ENCODE data around the gene CDC20B.

The CDC20B gene

DNA sequence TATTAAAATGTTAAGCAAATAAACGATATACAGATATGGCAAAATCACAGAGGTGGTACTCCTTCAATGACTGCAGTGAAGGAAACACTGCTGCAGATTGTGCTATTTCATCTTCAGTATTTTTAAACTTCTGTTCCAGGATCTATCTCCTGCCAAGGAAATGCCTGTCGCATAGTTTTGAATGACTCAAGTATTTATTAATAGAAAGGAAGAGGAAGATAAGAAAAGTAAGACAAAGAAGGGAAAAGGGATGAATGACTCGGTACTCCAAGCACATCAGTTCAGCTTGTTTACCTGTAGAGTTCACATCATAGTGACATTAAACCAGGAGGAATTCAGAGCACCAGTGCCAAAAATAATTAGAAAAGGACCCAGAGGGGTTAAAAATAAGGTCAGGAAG, 18.1 kb downstream of the CDC20B start:
- no peak overlapping the region for H2BK15ac ChIP-seq (replicated peaks; ENCODE audit: low read depth)
- H3K56ac ChIP-seq (ENCODE audit: low read length), result no peak overlapping the region
- no peak overlapping the region for H4K8ac ChIP-seq (ENCODE audit: low read depth, low read length)
- H3K79me2 ChIP-seq (ENCODE audit: control insufficient read depth, insufficient read depth, low read length), result no peaks in the 10 kb centered on the region
- H3K4me1 ChIP-seq (ENCODE audit: control insufficient read depth, low read depth, low read length), result no peaks in the 10 kb centered on the region
- no peak overlapping the region for H3K18ac ChIP-seq (ENCODE audit: low read length)
- no peak overlapping the region for H2BK120ac ChIP-seq (ENCODE audit: low read depth, low read length)
- H2BK5ac ChIP-seq (ENCODE audit: low read length), result no peak overlapping the region
- no peak overlapping the region for H3K4ac ChIP-seq (ENCODE audit: low read depth, low read length)
- no peak overlapping the region for H2AK5ac ChIP-seq (ENCODE audit: low read length)
- H3K36me3 ChIP-seq (ENCODE audit: control insufficient read depth, insufficient read depth, low read length), result no peaks in the 10 kb centered on the region
- H4K5ac ChIP-seq (ENCODE audit: low read length), result no peak overlapping the region
- 100% methylated on average over 1 of the region's 3 CpGs for WGBS (ENCODE audit: extremely low coverage, insufficient coverage, low lambda C conversion rate)
- no peak overlapping the region for H3K27ac ChIP-seq (ENCODE audit: low read depth, low read length)
- no peak overlapping the region for H3K4me2 ChIP-seq (ENCODE audit: low read length)
- DNase-seq, result no peak
- no peak overlapping the region for H3K23ac ChIP-seq (ENCODE audit: low read length)
- no peaks in the 10 kb centered on the region for H3K79me1 ChIP-seq (ENCODE audit: low read length)
- no peak overlapping the region for H3K9ac ChIP-seq (ENCODE audit: low read length)
- H3K4me3 ChIP-seq (ENCODE audit: low read length), result no peak overlapping the region
- no peaks in the 10 kb centered on the region for H3K27me3 ChIP-seq (ENCODE audit: insufficient read depth, low read length, poor library complexity)

DNA sequence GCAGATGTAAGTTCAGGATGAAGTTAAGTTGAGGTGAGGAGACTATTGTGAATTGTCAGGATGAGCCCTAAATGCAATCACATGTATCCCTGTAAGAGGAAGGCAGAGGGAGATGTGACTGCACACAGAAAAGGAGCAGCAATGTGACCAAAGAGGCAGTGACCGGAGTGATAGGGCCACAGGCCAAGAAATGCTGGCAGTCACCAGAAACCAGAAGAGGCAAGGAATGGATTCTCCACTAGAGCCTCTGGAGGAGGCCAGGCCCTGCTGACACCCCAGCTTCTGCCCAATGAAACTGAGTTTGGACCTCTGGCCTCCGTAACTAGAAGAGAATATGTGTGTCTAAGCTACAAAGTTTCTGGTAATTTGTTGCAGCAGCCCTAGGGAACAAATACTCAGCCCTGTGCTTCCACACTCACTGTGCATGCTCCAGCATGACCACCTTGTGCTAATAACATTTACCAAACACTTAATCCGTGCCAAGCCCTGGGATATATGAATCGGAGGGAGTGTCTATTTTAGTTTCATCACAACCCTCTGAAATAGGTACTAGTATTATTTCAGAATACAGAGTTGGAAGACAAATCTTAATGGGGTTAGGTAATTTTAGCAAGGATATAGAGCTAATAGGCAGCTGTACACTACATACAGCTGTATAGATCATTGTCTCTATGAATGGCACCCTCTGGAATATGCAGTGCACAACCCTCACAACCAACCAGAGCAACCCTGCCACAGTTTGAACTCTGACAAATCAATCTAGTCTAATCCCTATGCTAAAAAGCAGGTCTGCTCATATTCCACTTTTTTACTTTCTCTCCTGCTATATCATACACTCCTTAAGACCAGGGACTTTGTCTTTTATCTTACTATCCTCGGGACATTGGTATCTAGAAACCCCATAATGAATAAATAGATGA, 20.8 kb downstream of the CDC20B start:
- Histone ChIP-seq H3K18ac (ENCODE audit: low read length) (no peak overlapping the region), H3K27me3 (ENCODE audit: insufficient read depth, low read length, poor library complexity) (no peaks in the 10 kb centered on the region), H2BK120ac (ENCODE audit: low read depth, low read length) (no peak overlapping the region), H2BK5ac (ENCODE audit: low read length) (no peak overlapping the region), H3K79me2 (ENCODE audit: control insufficient read depth, insufficient read depth, low read length) (no peaks in the 10 kb centered on the region), H3K9ac (ENCODE audit: low read length) (no peak overlapping the region), H3K23ac (ENCODE audit: low read length) (no peak overlapping the region), H3K36me3 (ENCODE audit: control insufficient read depth, insufficient read depth, low read length) (no peaks in the 10 kb centered on the region), H2BK15ac (replicated peaks; ENCODE audit: low read depth) (no peak overlapping the region), H3K27ac (ENCODE audit: low read depth, low read length) (no peak overlapping the region), H4K5ac (ENCODE audit: low read length) (no peak overlapping the region), H3K56ac (ENCODE audit: low read length) (no peak overlapping the region), H4K8ac (ENCODE audit: low read depth, low read length) (no peak overlapping the region), H2AK5ac (ENCODE audit: low read length) (no peak overlapping the region), H3K4me1 (ENCODE audit: control insufficient read depth, low read depth, low read length) (no peaks in the 10 kb centered on the region), H3K4ac (ENCODE audit: low read depth, low read length) (no peak overlapping the region), H3K79me1 (ENCODE audit: low read length) (no peaks in the 10 kb centered on the region), H3K4me3 (ENCODE audit: low read length) (no peak overlapping the region), H3K4me2 (ENCODE audit: low read length) (no peak overlapping the region)
- no CpG with 5 or more reads among the region's 5 CpGs for WGBS (ENCODE audit: extremely low coverage, insufficient coverage, low lambda C conversion rate)
- no peak for DNase-seq

GRCh38 chr5:55149308-55149795, 23.6 kb downstream of the CDC20B start:
- Histone ChIP-seq H3K79me2 (ENCODE audit: control insufficient read depth, insufficient read depth, low read length) (no peaks in the 10 kb centered on the region), H3K9ac (ENCODE audit: low read length) (no peak overlapping the region), H3K27me3 (ENCODE audit: insufficient read depth, low read length, poor library complexity) (no peaks in the 10 kb centered on the region), H4K5ac (ENCODE audit: low read length) (no peak overlapping the region), H2BK15ac (replicated peaks; ENCODE audit: low read depth) (no peak overlapping the region), H4K8ac (ENCODE audit: low read depth, low read length) (no peak overlapping the region), H3K18ac (ENCODE audit: low read length) (no peak overlapping the region), H3K56ac (ENCODE audit: low read length) (no peak overlapping the region), H3K79me1 (ENCODE audit: low read length) (no peaks in the 10 kb centered on the region), H3K4me3 (ENCODE audit: low read length) (no peak overlapping the region), H3K4ac (ENCODE audit: low read depth, low read length) (no peak overlapping the region), H3K23ac (ENCODE audit: low read length) (no peak overlapping the region), H3K27ac (ENCODE audit: low read depth, low read length) (no peak overlapping the region), H3K4me2 (ENCODE audit: low read length) (no peak overlapping the region), H2BK120ac (ENCODE audit: low read depth, low read length) (no peak overlapping the region), H2BK5ac (ENCODE audit: low read length) (no peak overlapping the region), H2AK5ac (ENCODE audit: low read length) (no peak overlapping the region), H3K36me3 (ENCODE audit: control insufficient read depth, insufficient read depth, low read length) (no peaks in the 10 kb centered on the region), H3K4me1 (ENCODE audit: control insufficient read depth, low read depth, low read length) (no peaks in the 10 kb centered on the region)
- WGBS (ENCODE audit: extremely low coverage, insufficient coverage, low lambda C conversion rate), result no CpG with 5 or more reads among the region's 2 CpGs
- no peak for DNase-seq

- WGBS (ENCODE audit: extremely low coverage, insufficient coverage, low lambda C conversion rate), result no CpG with 5 or more reads among the region's 11 CpGs
- DNase-seq, result peak; percentile 95
These were observed 26.3 kb downstream of the CDC20B start for GRCh38 chr5:55146543-55147151.

DNA sequence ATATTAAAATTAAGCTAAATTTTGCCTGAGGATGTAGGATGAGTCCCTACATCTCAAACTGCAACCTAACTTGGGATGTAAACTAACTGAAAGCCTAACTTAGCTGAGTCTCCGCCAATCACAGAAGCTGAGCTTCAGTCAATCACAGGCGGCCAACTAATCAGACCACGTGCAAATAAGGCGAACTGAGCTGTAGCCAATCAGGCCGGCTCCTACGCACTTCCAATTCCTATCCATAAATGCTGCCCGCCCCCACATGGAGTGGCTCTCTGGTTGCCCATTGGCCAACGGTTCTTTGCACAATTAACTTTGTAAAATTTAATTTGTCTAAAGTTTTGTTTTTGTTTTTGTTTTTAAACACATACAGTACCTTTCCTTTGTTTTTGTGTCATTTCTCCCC, 26.9 kb downstream of the CDC20B start:
- H4K5ac ChIP-seq (ENCODE audit: low read length), result no peak overlapping the region
- DNase-seq, result peak; percentile 32
- H3K36me3 ChIP-seq (ENCODE audit: control insufficient read depth, insufficient read depth, low read length), result no peaks in the 10 kb centered on the region
- no peak overlapping the region for H3K4me3 ChIP-seq (ENCODE audit: low read length)
- no peak overlapping the region for H2BK120ac ChIP-seq (ENCODE audit: low read depth, low read length)
- no peak overlapping the region for H4K8ac ChIP-seq (ENCODE audit: low read depth, low read length)
- H3K23ac ChIP-seq (ENCODE audit: low read length), result no peak overlapping the region
- no peaks in the 10 kb centered on the region for H3K79me1 ChIP-seq (ENCODE audit: low read length)
- H2BK15ac ChIP-seq (replicated peaks; ENCODE audit: low read depth), result no peak overlapping the region
- no CpG with 5 or more reads among the region's 8 CpGs for WGBS (ENCODE audit: extremely low coverage, insufficient coverage, low lambda C conversion rate)
- H2AK5ac ChIP-seq (ENCODE audit: low read length), result no peak overlapping the region
- no peaks in the 10 kb centered on the region for H3K4me1 ChIP-seq (ENCODE audit: control insufficient read depth, low read depth, low read length)
- peak overlapping the region; percentile 28 for H3K56ac ChIP-seq (ENCODE audit: low read length)
- H3K27ac ChIP-seq (ENCODE audit: low read depth, low read length), result no peak overlapping the region
- H3K4me2 ChIP-seq (ENCODE audit: low read length), result no peak overlapping the region
- no peak overlapping the region for H3K4ac ChIP-seq (ENCODE audit: low read depth, low read length)
- H3K9ac ChIP-seq (ENCODE audit: low read length), result no peak overlapping the region
- H3K79me2 ChIP-seq (ENCODE audit: control insufficient read depth, insufficient read depth, low read length), result no peaks in the 10 kb centered on the region
- no peaks in the 10 kb centered on the region for H3K27me3 ChIP-seq (ENCODE audit: insufficient read depth, low read length, poor library complexity)
- no peak overlapping the region for H2BK5ac ChIP-seq (ENCODE audit: low read length)
- no peak overlapping the region for H3K18ac ChIP-seq (ENCODE audit: low read length)

More at GRCh38 chr5:55146543-55147151, 26.3 kb downstream of the CDC20B start:
- Histone ChIP-seq H3K79me2 (ENCODE audit: control insufficient read depth, insufficient read depth, low read length) (no peaks in the 10 kb centered on the region), H3K36me3 (ENCODE audit: control insufficient read depth, insufficient read depth, low read length) (no peaks in the 10 kb centered on the region), H3K4me3 (ENCODE audit: low read length) (no peak overlapping the region), H4K8ac (ENCODE audit: low read depth, low read length) (no peak overlapping the region), H2BK120ac (ENCODE audit: low read depth, low read length) (no peak overlapping the region), H3K4me2 (ENCODE audit: low read length) (no peak overlapping the region), H2BK5ac (ENCODE audit: low read length) (no peak overlapping the region), H3K27ac (ENCODE audit: low read depth, low read length) (no peak overlapping the region), H3K4ac (ENCODE audit: low read depth, low read length) (no peak overlapping the region), H3K9ac (ENCODE audit: low read length) (no peak overlapping the region), H3K4me1 (ENCODE audit: control insufficient read depth, low read depth, low read length) (no peaks in the 10 kb centered on the region), H3K79me1 (ENCODE audit: low read length) (no peaks in the 10 kb centered on the region), H3K23ac (ENCODE audit: low read length) (no peak overlapping the region), H2AK5ac (ENCODE audit: low read length) (no peak overlapping the region), H3K27me3 (ENCODE audit: insufficient read depth, low read length, poor library complexity) (no peaks in the 10 kb centered on the region), H2BK15ac (replicated peaks; ENCODE audit: low read depth) (no peak overlapping the region), H3K56ac (ENCODE audit: low read length) (no peak overlapping the region), H4K5ac (ENCODE audit: low read length) (no peak overlapping the region), H3K18ac (ENCODE audit: low read length) (no peak overlapping the region)
